Astrocyte (in vitro differentiated cells and primary cell): Measurements from ENCODE around the gene JPH3. TPM values are rescaled to one million over a fixed set of nuclear protein-coding genes. Genes with fewer than 3 reads are reported as not detected.

Source experiments
- DNase-seq: peaks from one replicate; pipeline ENCODE4 v3.0.0-alpha.2; 2010; ENCODE audit warnings: low read depth
- FAIRE-seq: peaks from 2 replicates; lab custom pipeline; 2011; peaks lifted over from hg19 to GRCh38; lab: Jason Lieb, UNC
- H2AFZ ChIP-seq: 2 replicates; pipeline ENCODE4 v1.6.0; 2012; ENCODE audit warnings: low read depth, low read length, inconsistent platforms
- H3K27ac ChIP-seq: 2 replicates; pipeline ENCODE4 v1.5.1; 2011; ENCODE audit warnings: low read depth, low read length, inconsistent platforms
- H3K27me3 ChIP-seq: 2 replicates; pipeline ENCODE4 v1.6.0; 2011; ENCODE audit warnings: low read length, inconsistent platforms; ENCODE audit not compliant: insufficient read depth
- H3K36me3 ChIP-seq: 2 replicates; pipeline ENCODE4 v1.5.1; 2011; ENCODE audit warnings: low read length, inconsistent platforms; ENCODE audit not compliant: insufficient read depth
- H3K4me1 ChIP-seq: 2 replicates; pipeline ENCODE4 v1.5.1; 2011; ENCODE audit warnings: low read length, inconsistent platforms; ENCODE audit not compliant: insufficient read depth
- H3K4me2 ChIP-seq: 2 replicates; pipeline ENCODE4 v1.6.0; 2012; ENCODE audit warnings: low read length, inconsistent platforms
- H3K4me3 ChIP-seq: 2 replicates; pipeline ENCODE4 v1.5.1; 2011; ENCODE audit warnings: low read depth, mild to moderate bottlenecking, low read length, inconsistent platforms; ENCODE audit not compliant: insufficient read depth
- H3K79me2 ChIP-seq: 2 replicates; pipeline ENCODE4 v1.6.0; 2012; ENCODE audit warnings: mild to moderate bottlenecking, low read length, inconsistent platforms; ENCODE audit not compliant: insufficient read depth
- H3K9ac ChIP-seq: 2 replicates; pipeline ENCODE4 v1.6.0; 2012; ENCODE audit warnings: mild to moderate bottlenecking, low read length, inconsistent platforms
- H3K9me3 ChIP-seq: 2 replicates; pipeline ENCODE4 v1.5.1; 2012; ENCODE audit warnings: low read depth, mild to moderate bottlenecking, low read length, inconsistent platforms; ENCODE audit not compliant: insufficient read depth
- H4K20me1 ChIP-seq: 2 replicates; pipeline ENCODE4 v1.6.0; 2012; ENCODE audit warnings: low read length, inconsistent platforms; ENCODE audit not compliant: insufficient read depth
- H3K27ac Mint-ChIP-seq: one replicate; pipeline ENCODE4 v1.8.0; 2021; ENCODE audit warnings: mild to moderate bottlenecking, mixed read lengths; ENCODE audit not compliant: unreplicated experiment
- H3K27me3 Mint-ChIP-seq: one replicate; pipeline ENCODE4 v1.8.0; 2021; ENCODE audit warnings: low read depth, mixed read lengths; ENCODE audit not compliant: unreplicated experiment
- H3K36me3 Mint-ChIP-seq: one replicate; pipeline ENCODE4 v1.8.0; 2021; ENCODE audit warnings: low read depth, mixed read lengths; ENCODE audit not compliant: unreplicated experiment
- H3K4me1 Mint-ChIP-seq: one replicate; pipeline ENCODE4 v1.8.0; 2021; ENCODE audit warnings: low read depth, mixed read lengths; ENCODE audit not compliant: unreplicated experiment
- H3K4me3 Mint-ChIP-seq: one replicate; pipeline ENCODE4 v1.8.0; 2021; ENCODE audit warnings: mild to moderate bottlenecking, moderate library complexity, mixed read lengths; ENCODE audit not compliant: unreplicated experiment
- H3K9me3 Mint-ChIP-seq: one replicate; pipeline ENCODE4 v1.8.0; 2021; ENCODE audit warnings: mild to moderate bottlenecking, mixed read lengths; ENCODE audit not compliant: unreplicated experiment
- CTCF ChIP-seq: IDR thresholded peaks from 2 replicates; pipeline ENCODE4 v1.5.1; 2011; ENCODE audit warnings: low read depth, mild to moderate bottlenecking, inconsistent platforms, low read length, moderate library complexity; ENCODE audit not compliant: insufficient read depth
- EZH2 ChIP-seq: IDR thresholded peaks from 2 replicates; pipeline ENCODE4 v1.6.1; 2012; ENCODE audit warnings: mild to moderate bottlenecking, low read length, inconsistent platforms; ENCODE audit not compliant: insufficient read depth
- total RNA-seq: library from RNA; stranded (reverse); gene quantifications from 2 replicates; pipeline ENCODE4 v1.2.1, GENCODE V29; 2021

The JPH3 gene
- total RNA-seq, 1 donor from 2014 or later, result 8.6 TPM

GRCh38 chr16:87707097-87707496 is 104.8 kb downstream of the JPH3 start:
- no peak overlapping the region for H3K4me3 Mint-ChIP-seq
- Histone ChIP-seq H3K9ac (no peak overlapping the region), H3K36me3 (no peaks in the 10 kb centered on the region), H3K4me3 (no peak overlapping the region), H3K4me1 (peaks cover 8% of the 10 kb centered on the region), H4K20me1 (peaks cover 13% of the 10 kb centered on the region), H3K27ac (no peak overlapping the region), H3K4me2 (no peak overlapping the region), H3K79me2 (no peaks in the 10 kb centered on the region), H3K27me3 (no peaks in the 10 kb centered on the region), H2AFZ (no peak overlapping the region), H3K9me3 (no peaks in the 10 kb centered on the region)
- peaks cover 2% of the 10 kb centered on the region for H3K4me1 Mint-ChIP-seq
- no peak for TF ChIP-seq EZH2
- no peak for TF ChIP-seq CTCF
- no peaks in the 10 kb centered on the region for H3K27me3 Mint-ChIP-seq
- H3K27ac Mint-ChIP-seq, result no peak overlapping the region
- DNase-seq, result no peak
- peaks cover 7% of the 10 kb centered on the region for H3K36me3 Mint-ChIP-seq
- H3K9me3 Mint-ChIP-seq, result no peaks in the 10 kb centered on the region
- no peak for FAIRE-seq

- H3K9ac ChIP-seq, result no peak overlapping the region
Observed at GRCh38 chr16:87707714-87708580, 105.6 kb downstream of the JPH3 start.

More at GRCh38 chr16:87707714-87708580, 105.6 kb downstream of the JPH3 start:
- Histone ChIP-seq H3K4me1 (peaks cover 8% of the 10 kb centered on the region), H3K27me3 (no peaks in the 10 kb centered on the region), H2AFZ (no peak overlapping the region), H3K4me3 (no peak overlapping the region), H3K9me3 (no peaks in the 10 kb centered on the region), H3K4me2 (no peak overlapping the region), H3K79me2 (no peaks in the 10 kb centered on the region), H3K27ac (no peak overlapping the region), H3K36me3 (no peaks in the 10 kb centered on the region), H4K20me1 (peaks cover 11% of the 10 kb centered on the region)
- Mint-ChIP-seq H3K4me3 (no peak overlapping the region), H3K27me3 (no peaks in the 10 kb centered on the region), H3K4me1 (peaks cover 2% of the 10 kb centered on the region), H3K27ac (no peak overlapping the region), H3K36me3 (peaks cover 9% of the 10 kb centered on the region), H3K9me3 (no peaks in the 10 kb centered on the region)
- TF ChIP-seq EZH2, result no peak
- no peak for TF ChIP-seq CTCF
- FAIRE-seq, result no peak
- DNase-seq, result no peak
